HG02938 (cell line): Measurements from ENCODE around the gene PKNOX2.

Source experiments
- ATAC-seq: cut with Tn5 transposase; IDR thresholded peaks from one replicate; pipeline ENCODE4 v1.9.1; 2021; ENCODE audit warnings: mild to moderate bottlenecking, moderate library complexity; ENCODE audit not compliant: unreplicated experiment

PKNOX2 gene

GRCh38 chr11:125154378-125155099 lies 10.0 kb upstream of the PKNOX2 start:
- ATAC-seq: no peak

DNA sequence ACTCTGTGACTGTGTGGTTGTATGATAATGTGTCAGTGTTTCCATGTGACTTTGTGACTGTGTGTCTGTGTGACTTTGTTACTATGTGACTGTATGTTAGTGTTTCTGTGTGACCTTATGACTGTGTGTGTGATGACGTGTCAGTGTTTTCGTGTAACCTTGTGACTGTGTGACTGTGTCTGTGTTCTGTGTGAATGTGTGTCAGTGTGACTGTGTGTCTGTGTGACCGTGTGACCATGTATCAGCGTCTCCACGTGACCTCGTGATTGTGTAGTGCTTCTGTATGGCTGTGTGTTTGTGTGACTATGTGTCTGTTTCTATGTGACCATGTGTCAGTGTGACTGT lies 9.5 kb upstream of the PKNOX2 start:
- no peak for ATAC-seq

- ATAC-seq: no peak
These were observed 8.8 kb upstream of the PKNOX2 start for GRCh38 chr11:125155767-125156166.

GRCh38 chr11:125156346-125157117 lies 8.0 kb upstream of the PKNOX2 start:
- no peak for ATAC-seq

DNA sequence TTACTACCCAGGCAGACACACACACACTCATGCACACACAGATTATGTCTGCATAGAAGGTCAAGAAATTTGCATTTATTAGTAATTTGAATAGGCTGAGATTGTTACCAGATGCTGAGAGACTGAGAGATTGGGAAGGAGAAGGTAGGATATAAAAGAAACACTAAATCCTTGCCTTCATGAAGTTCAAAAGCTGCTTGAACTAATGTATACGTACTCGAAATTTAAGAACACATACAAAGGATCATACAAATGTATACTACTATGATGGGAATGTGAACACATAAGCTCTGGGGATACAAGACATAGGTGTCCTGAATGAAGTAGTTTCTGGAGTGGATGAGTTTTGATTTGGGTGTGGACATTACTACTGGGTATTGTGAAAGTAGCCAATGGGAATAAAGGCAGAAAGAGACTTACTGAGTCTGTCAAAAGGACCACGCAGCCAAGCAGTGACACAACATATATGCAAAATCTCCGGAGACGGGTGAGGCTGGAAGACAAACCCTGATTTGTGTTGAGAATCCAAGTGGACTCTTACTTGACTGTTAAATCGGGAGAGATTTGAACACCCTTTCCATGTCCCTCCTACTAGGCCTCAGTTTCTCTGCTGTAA lies 7.3 kb upstream of the PKNOX2 start:
- no peak for ATAC-seq

GRCh38 chr11:125157953-125158680 lies 6.4 kb upstream of the PKNOX2 start:
- no peak for ATAC-seq

- ATAC-seq: no peak
These were observed 1.8 kb upstream of the PKNOX2 start for GRCh38 chr11:125162743-125163142.

GRCh38 chr11:125163431-125164063 lies 1.0 kb upstream of the PKNOX2 start:
- ATAC-seq: no peak

DNA sequence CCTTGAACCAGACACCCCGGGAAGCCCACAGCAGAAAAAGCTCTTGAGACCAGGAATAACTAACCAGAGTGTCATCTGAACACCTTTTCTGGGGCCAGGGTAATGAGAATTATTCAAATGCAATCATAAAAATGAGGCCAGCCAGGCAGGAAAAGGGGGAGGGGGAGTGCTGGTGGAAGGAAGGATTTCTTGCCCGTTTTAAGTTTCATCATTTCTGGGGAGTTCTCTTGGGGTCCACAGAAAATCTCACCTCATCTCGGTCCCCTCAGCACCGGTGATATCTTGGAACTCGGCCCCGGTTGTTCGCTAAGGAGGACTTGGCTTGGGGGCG lies 495 bp upstream of the PKNOX2 start:
- ATAC-seq: no peak

DNA sequence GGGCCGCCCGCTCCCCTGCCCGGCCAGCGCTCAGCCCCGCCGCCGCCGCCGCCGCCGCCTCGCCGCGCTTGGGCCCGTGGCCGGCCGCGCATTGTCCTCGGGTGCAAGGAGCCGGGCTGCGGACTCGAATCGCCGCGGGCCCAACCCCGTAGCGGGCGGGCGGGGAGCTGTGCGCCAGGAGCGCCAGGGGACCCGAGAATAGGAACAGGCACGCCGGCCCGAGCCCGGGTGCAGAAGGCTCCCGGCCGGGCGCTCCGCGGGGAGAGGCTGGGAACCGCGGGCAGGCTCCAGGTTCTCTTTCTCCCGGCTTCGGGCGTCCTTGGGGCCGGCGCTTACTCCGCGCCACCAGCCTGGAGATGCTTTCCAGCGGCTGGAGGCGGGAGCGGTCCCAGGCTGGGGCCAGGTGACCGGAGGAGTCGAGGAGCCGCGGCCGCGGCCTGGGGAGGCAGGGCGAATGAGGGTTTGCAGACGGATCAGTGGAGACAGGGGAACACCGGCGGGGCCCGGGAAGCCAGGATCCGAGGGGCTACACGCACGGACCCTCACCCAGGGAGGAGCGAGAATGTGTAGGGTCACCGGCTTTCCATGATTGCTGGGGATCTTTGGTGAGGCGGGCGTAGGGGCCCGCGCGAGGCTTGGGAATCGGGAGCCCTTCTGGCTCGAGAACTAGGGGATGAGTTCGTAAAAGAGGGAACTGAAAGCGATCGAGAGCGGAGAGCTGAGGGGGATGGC lies 726 bp downstream of the PKNOX2 start:
- ATAC-seq: no peak

DNA sequence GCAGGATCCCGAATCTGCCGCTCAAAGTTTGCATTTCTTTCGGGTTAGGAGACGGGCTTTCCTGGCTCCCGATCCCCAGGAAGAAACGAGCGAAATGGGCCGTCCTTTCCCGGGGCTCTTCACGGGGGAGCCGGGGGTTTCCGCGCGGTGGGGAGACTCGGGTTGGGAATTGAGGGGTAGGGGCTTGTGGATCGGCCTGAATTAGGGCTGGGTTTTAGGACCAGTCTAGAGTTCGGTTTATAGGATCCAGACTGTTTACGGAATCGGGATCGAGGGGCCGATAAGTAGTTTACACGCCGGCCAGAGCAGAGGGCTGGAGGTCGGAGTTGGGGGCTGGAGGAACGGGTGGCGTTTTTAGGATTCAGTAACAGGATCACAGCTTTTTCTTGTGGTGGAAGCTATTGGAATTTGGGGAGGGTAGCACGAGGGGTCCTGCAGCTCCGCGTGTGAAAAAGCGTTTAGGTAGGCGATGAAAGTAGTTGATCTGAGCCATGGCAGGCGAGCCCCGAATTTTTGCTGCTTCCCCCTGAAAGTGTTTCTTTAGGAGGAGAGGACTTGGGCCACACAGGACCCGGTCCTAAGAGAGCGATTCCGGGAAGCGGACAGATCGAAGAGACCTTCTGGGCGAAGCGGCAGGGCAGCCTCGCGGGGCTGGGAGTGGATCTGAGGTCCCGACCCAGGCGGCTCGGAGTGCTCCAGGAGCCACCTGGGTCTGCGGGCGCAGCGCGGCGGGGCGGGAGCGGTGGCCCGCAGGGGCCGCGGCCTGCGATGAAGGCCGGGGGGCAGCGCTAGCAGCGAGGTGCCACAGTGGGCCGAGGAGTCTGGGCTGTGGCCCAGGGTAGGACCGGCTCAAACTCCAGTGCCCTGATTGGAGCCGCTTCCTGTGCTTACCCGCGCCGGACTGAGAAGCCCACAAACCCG lies 1.6 kb downstream of the PKNOX2 start:
- ATAC-seq: no peak

DNA sequence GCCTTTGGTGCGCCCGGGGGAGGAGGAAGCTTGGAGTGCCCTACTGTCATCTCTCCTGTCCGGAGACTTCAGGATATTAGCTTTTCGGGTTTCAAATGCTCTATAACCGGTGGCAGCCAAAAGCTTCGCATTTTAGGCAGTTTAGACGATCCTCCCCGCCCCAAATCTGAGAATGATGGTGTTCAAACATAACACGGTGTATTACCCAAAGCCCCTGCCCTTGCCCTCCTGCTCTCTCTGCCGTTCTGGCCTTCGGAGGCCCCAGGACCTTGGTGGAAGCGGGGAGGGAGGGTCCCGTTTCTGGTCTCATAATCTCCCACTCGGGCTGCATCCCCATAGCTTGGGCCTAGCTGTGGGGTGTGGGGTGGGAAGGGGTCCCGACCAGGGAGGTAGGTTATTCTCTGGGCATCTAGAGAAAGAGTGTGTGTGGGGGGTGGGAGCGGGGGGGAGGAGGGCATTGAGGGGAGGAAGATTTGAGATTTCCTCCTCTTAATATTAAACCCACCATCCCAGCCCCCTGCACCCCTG lies 2.3 kb downstream of the PKNOX2 start:
- ATAC-seq: no peak

- ATAC-seq: no peak
These were observed 2.9 kb downstream of the PKNOX2 start for GRCh38 chr11:125167292-125167953.

- no peak for ATAC-seq
These were observed 3.6 kb downstream of the PKNOX2 start for GRCh38 chr11:125167954-125168835.

DNA sequence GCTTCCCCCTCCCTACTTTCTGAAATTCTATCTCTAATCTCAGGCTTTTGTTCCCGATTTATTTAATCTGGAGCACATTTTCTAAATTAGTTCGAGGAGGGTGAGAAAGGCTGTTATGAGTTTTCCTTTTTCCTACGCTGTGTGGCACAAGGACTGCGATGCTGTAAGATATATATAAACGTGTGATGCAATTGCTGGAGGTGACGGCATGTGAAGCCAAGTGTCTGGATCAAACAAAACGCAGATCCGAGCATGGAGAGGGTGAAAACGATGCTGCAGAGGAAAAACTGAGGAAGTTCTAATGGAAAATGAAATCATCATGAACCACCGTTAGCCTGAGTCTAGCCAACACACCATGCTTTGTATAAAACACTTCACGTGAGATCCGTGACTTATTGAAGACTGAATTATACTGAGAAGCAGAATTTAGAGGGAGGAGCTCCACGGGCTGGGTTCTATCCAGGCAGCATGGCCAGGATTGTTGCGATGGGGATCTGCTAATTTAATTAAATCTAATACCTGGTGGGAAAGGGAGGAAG lies 4.4 kb downstream of the PKNOX2 start:
- ATAC-seq: no peak

DNA sequence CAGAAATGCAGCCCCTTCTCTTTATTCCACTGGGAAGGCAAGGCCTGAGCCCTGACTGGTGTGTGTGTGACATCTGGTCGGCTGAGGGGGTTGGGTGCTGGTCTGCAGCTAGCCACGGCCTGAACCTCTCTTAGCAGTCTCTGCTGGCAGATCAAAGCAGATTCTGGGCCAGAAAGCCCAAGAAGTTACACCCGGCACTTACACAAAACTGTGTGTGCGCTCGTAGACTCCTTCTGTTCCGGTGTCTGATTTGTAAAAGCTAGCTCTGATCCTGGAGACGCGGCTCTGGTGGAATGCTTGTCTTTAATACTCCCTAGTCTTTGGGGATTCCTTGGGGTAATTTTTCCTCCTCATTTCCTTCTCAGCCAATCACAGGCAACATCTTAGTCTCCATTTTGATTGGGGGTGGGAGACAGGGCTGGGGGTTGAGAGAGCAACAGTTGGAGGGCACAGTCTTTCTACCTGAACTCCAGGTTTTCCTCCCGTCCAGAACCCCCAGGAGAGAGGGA lies 5.5 kb downstream of the PKNOX2 start:
- ATAC-seq: no peak

DNA sequence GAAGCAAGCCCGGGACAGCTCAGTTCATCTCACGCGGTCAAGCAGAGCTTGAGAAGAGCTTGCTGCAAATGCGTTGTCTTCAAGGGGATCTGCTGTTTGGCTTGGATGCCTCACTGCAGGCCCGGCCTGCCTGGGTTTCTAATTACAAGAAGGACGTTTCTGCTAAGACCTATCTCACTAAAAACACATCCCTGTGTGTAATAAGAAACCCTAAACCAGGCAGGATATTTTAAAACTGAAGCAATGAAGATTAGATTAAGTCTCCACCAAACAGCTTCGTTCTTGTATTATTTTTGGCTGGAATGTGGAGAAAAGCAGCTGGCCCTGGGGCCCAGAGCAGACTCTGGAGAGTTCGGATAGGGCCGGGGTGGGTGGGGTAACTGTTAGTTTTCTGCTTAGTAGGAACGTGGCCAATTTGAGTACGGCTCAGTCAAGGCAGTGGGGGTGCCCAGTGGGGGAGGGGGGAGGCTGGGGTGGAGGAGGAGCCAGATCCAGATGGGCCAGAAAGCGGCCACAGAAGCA lies 6.0 kb downstream of the PKNOX2 start:
- no peak for ATAC-seq
